ENCODE measurements around the gene TOMM20L. TPM values are rescaled to one million over a fixed set of nuclear protein-coding genes. Genes with fewer than 3 reads are reported as not detected.
"Not testable (repeated sequence)": the region's sequence is repeated elsewhere in the genome, so short reads cannot be mapped to it uniquely, and the experiment has no call there.

TOMM20L gene
- total RNA-seq, 2 donors from 2014 or later, result not detected

- DNase-seq (ENCODE audit: low spot score in 2 of 2) (no peak), ATAC-seq (no peak)
- H3K27ac Mint-ChIP-seq, result no peak overlapping the region
- H3K36me3 Mint-ChIP-seq, result peaks cover 7 to 21% of the 10 kb centered on the region in 2 donors
- no peaks in the 10 kb centered on the region for H3K9me3 Mint-ChIP-seq
Observed at GRCh38 chr14:58414845-58415244, 19.1 kb downstream of the TOMM20L start.

DNA sequence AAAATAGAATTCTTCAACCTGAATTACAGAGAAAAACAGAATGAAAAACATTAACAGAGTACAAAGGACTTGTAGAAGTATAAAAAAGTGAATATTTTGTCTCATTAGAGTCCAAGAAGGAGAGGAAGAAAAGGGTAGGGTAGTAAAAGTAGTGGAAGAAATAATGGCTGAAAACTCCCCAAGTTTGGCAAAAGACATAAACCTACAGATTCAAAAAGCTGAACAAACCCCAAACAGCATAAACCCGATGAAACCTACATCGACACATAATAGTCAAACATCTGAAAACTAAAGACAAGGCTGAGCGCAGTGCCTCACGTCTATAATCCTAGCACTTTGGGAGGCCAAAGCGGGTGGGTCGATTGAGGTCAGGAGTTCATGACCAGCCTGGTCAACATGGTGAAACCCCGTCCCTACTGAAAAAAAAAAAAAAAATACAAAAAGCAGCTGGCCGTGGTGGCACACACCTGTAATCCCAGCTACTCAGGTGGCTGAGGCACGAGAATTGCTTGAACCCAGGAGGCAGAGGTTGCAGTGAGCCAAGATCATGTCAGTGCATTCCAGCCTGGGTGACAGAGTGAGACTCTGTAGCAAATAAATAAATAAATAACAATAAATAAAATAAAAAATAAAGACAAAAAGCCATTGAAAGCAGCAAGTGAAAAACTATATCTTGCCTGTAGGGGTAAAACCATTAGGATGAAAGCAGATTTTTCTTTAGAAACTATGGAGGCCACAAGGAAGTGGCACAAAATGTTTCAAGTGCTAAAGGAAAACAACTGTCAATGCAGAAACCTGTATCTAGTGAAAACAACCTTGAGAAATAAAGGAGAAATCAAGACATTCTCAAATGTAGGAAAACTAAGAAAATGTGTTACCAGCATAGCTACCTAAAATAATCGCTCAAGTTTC is 20.2 kb downstream of the TOMM20L start:
- DNase-seq (ENCODE audit: low spot score in 2 of 2) (no peak), ATAC-seq (no peak)
- Mint-ChIP-seq H3K9me3 (no peaks in the 10 kb centered on the region), H3K27ac (no peak overlapping the region), H3K36me3 (peaks cover 8 to 21% of the 10 kb centered on the region in 2 donors)

DNA sequence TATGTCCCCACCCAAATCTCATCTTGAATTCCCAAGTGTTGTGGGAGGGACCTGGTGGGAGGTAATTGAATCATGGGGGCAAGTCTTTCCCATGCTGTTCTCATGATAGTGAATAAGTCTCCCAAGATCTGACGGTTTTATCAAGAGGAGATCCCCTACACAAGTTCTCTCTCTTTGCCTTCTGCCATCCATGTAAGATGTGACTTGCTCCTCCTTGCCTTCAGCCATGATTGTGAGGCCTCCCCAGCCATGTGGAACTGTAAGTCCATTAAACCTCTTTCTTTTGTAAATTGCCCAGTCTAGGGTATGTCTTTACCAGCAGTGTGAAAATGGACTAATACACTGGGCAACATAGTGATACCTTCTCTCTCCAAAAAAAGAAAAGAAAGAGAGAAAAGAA is 21.2 kb downstream of the TOMM20L start:
- ATAC-seq; H3K9me3 Mint-ChIP-seq; DNase-seq (ENCODE audit: low spot score in 2 of 2): not testable (repeated sequence)
- peaks cover 11 to 21% of the 10 kb centered on the region in 2 donors for H3K36me3 Mint-ChIP-seq
- peak overlapping the region in 1 of 2 donors; percentile 81 for H3K27ac Mint-ChIP-seq

DNA sequence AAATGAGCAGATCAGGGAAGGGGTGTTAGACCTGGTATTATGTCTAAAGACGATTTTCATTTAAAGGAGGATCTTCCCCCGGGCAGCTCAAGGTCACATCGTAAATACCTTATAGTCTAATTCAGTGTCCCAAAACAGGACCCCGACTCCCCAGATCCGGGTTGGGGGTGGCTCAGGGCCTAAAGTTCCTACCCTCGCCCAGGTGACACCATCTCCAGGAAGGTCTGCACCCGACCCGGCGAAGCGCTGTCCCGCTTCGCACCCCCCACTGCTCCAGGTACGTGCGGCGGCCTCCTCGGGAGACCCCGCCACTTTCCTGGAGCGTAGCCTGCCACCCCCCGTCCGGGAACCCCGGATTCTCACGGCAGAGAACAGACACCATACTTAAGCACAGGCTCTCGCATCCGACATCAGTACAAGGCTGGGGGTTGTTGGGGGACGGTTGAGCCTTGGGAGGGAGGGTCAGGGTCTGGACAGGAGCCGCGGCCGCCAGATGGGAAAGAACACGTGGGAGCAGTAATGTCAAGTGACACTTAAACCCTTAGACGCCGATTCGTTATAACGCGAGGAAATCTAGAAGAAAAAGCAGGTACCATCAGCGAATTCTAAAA is 31.0 kb downstream of the TOMM20L start:
- peak; percentile 16 to 37 for ATAC-seq

GRCh38 chr14:58427281-58428117 is 31.8 kb downstream of the TOMM20L start, which contains the start of the genes KIAA0586 and TIMM9:
Gene KIAA0586, plus strand, starts transcription at chr14:58427719. Its CDS starts 546 bp downstream, at chr14:58428265.
Gene TIMM9, minus strand, starts transcription at chr14:58427531. Its CDS starts 15,586 bp downstream, at chr14:58411945.
- ATAC-seq (peak; percentile 83 to 86), DNase-seq (ENCODE audit: low spot score in 2 of 2) (peak; percentile 89 to 96)
- Mint-ChIP-seq H3K27ac (peak within 1 kb of the TSS; percentile 76 to 98), H3K9me3 (no peaks in the 10 kb centered on the region), H3K36me3 (peaks cover 18 to 21% of the 10 kb centered on the region in 2 donors)

More for the DNA sequence above, 31.0 kb downstream of the TOMM20L start:
- peak overlapping the region; percentile 76 to 98 for H3K27ac Mint-ChIP-seq
- H3K9me3 Mint-ChIP-seq, result no peaks in the 10 kb centered on the region
- peaks cover 18 to 21% of the 10 kb centered on the region in 2 donors for H3K36me3 Mint-ChIP-seq
- DNase-seq (ENCODE audit: low spot score in 2 of 2), result peak; percentile 59 to 61

- no peak for ATAC-seq
Observed at GRCh38 chr14:58428118-58428683, 32.5 kb downstream of the TOMM20L start.

GRCh38 chr14:58430156-58430555 is 34.4 kb downstream of the TOMM20L start:
- Mint-ChIP-seq H3K36me3 (peaks cover 12 to 21% of the 10 kb centered on the region in 2 donors), H3K27ac (peak overlapping the region; percentile 73 to 78), H3K9me3 (no peaks in the 10 kb centered on the region)
- DNase-seq (ENCODE audit: low spot score in 2 of 2), result no peak
- peak; percentile 74 to 87 for ATAC-seq

More at GRCh38 chr14:58428118-58428683, 32.5 kb downstream of the TOMM20L start:
- Mint-ChIP-seq H3K9me3 (no peaks in the 10 kb centered on the region), H3K27ac (peak overlapping the region; percentile 76 to 98), H3K36me3 (peaks cover 18 to 21% of the 10 kb centered on the region in 2 donors)
- no peak for DNase-seq (ENCODE audit: low spot score in 2 of 2)

DNA sequence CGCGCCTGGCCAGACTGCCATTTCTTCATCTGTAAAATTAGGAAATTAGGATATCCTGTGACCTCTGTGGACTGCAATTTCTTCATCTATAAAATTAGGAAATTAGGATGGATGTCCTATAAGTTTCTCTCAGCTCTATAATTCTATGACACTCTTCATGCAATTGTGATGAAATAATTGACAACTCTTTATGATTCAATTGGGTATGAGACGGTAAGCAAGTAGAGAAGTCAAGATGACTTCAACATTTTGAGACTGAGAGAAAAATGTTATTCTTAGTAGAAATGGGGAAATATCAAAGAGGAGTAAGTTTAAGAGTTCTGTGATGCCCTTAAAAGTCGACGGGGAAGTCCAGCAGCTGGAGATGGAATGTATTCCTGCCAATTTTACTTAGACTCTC is 43.7 kb downstream of the TOMM20L start:
- ATAC-seq (no peak), DNase-seq (ENCODE audit: low spot score in 2 of 2) (no peak)
- peaks cover 0 to 6% of the 10 kb centered on the region in 2 donors for H3K36me3 Mint-ChIP-seq
- no peak overlapping the region for H3K27ac Mint-ChIP-seq
- no peaks in the 10 kb centered on the region for H3K9me3 Mint-ChIP-seq

DNA sequence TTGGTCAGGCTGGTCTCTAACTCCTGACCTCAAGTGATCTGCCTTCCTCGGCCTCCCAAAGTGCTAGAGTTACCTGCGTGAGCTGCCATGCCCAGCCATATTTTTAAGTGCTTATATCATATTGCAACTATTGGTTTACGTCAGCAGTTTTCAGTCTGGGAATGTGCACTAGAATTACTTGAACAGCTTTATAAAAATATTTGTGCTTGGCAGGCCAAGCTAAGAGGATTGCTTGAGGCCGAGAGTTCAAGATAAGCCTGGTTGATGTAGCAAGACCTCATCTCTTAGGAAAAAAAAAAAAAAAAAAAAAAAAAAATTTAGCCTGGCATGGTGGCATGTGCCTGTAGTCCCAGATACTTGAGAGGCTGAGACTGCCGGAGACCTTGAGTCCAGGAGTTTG is 48.9 kb downstream of the TOMM20L start:
- ATAC-seq, result no peak
- DNase-seq (ENCODE audit: low spot score in 2 of 2), result no peak
- no peaks in the 10 kb centered on the region for H3K9me3 Mint-ChIP-seq
- no peaks in the 10 kb centered on the region for H3K36me3 Mint-ChIP-seq
- H3K27ac Mint-ChIP-seq, result no peak overlapping the region

- Mint-ChIP-seq H3K27ac (no peak overlapping the region), H3K36me3 (peaks cover 6 to 17% of the 10 kb centered on the region in 2 donors), H3K9me3 (no peaks in the 10 kb centered on the region)
- no peak for DNase-seq (ENCODE audit: low spot score in 2 of 2)
- ATAC-seq, result no peak
Observed at GRCh38 chr14:58455593-58456265, 60.0 kb downstream of the TOMM20L start.

Other genes with a start within 250 kb of the TOMM20L start
- under 1 TPM in 1 of 2 donors, not detected in 1; 0.14 TPM for gene ARMH4, start 243.7 kb upstream of the TOMM20L start, total RNA-seq
- 10 to 100 TPM; 22.4 to 37.4 TPM for gene ACTR10, start 195.8 kb upstream of the TOMM20L start, total RNA-seq
- 100 to 1,000 TPM; 252 to 310 TPM for gene PSMA3, start 151.1 kb upstream of the TOMM20L start, total RNA-seq
- gene ARID4A, start 97.4 kb upstream of the TOMM20L start, total RNA-seq, result 10 to 100 TPM; 27.3 to 30.4 TPM
- gene TIMM9, start 31.6 kb downstream of the TOMM20L start, total RNA-seq, result 10 to 100 TPM; 27.8 to 65.0 TPM
- gene KIAA0586, start 31.8 kb downstream of the TOMM20L start, total RNA-seq, result 10 to 100 TPM; 37.3 to 47.2 TPM
- 10 to 100 TPM in 1 of 2 donors, 1 to 10 TPM in 1; 1.7 to 12.2 TPM for gene DACT1, start 242.0 kb downstream of the TOMM20L start, total RNA-seq

Measured in activated naive CD4-positive, alpha-beta T cell treated with anti-CD3 and anti-CD28 coated beads, Interleukin-2, amount 50 U/mL, for 72 hours (primary cell).